Peyer's patch (tissue), 4 donors: ENCODE data around the gene PLA2G4B.
"Not testable (repeated sequence)": the region's sequence is repeated elsewhere in the genome, so short reads cannot be mapped to it uniquely, and the experiment has no call there.

Experiments used
- CTCF ChIP-seq, 6 experiments: fragments of 450-650 bp in 4 of 6; fragments of 200-600 bp in 2 of 6; sonication (generic) in 1 of 6; IDR thresholded peaks; one replicate each; pipeline ENCODE4 v1.5.1; 2017 to 2019; ENCODE audit warnings: antibody characterized with exemption in 6 of 6, mild to moderate bottlenecking in 3 of 6, moderate library complexity in 1 of 6
- POLR2A ChIP-seq, 2 donors: fragments of 450-650 bp; IDR thresholded peaks; one replicate each; pipeline ENCODE4 v1.5.1; 2017; ENCODE audit warnings: antibody characterized with exemption in 2 of 2, mild to moderate bottlenecking in 2 of 2, moderate library complexity in 2 of 2

- TF ChIP-seq CTCF, POLR2A (IDR thresholded peaks at IDR 0.05): not testable (repeated sequence)
Measured at GRCh38 chr15:41831291-41831690, 7.4 kb upstream of the PLA2G4B start.
